GM06990 (cell line): ENCODE measurements around the gene DDX51.

ENCODE experiments used
- DNase-seq: peaks from one replicate; pipeline ENCODE4 v3.0.0-alpha.2; 2011; ENCODE audit not compliant: insufficient read length; ENCODE audit errors: extremely low read depth
- H3K27me3 ChIP-seq: replicated peaks from 2 replicates; pipeline ENCODE4 v1.6.0; 2011; ENCODE audit warnings: low read length; ENCODE audit not compliant: control insufficient read depth, insufficient read depth
- H3K36me3 ChIP-seq: 2 replicates; pipeline ENCODE4 v1.5.1; 2011; ENCODE audit warnings: low read length; ENCODE audit not compliant: control insufficient read depth, insufficient read depth
- H3K4me3 ChIP-seq: replicated peaks from 2 replicates; pipeline ENCODE4 v1.5.1; 2011; ENCODE audit warnings: low read depth, mild to moderate bottlenecking, control low read depth, low read length
- CTCF ChIP-seq: IDR thresholded peaks from 2 replicates; pipeline ENCODE4 v1.5.1; 2011; ENCODE audit warnings: low read length, control low read depth, mild to moderate bottlenecking, inconsistent platforms; ENCODE audit not compliant: insufficient read depth, poor library complexity, severe bottlenecking

Gene DDX51

GRCh38 chr12:132164426-132164825 is 20.3 kb upstream of the DDX51 start:
- no peak overlapping the region for H3K4me3 ChIP-seq
- no peak for DNase-seq
- H3K27me3 ChIP-seq, result no peaks in the 10 kb centered on the region
- TF ChIP-seq CTCF, result no peak
- H3K36me3 ChIP-seq, result no peaks in the 10 kb centered on the region

GRCh38 chr12:132163911-132164288 is 19.8 kb upstream of the DDX51 start:
- no peak for TF ChIP-seq CTCF
- no peak overlapping the region for H3K4me3 ChIP-seq
- H3K36me3 ChIP-seq, result no peaks in the 10 kb centered on the region
- no peaks in the 10 kb centered on the region for H3K27me3 ChIP-seq
- no peak for DNase-seq

- Histone ChIP-seq H3K27me3 (no peaks in the 10 kb centered on the region), H3K4me3 (no peak overlapping the region), H3K36me3 (no peaks in the 10 kb centered on the region)
- DNase-seq, result no peak
- no peak for TF ChIP-seq CTCF
Measured at GRCh38 chr12:132163041-132163910, 19.2 kb upstream of the DDX51 start.

- peaks cover 3% of the 10 kb centered on the region for H3K36me3 ChIP-seq
- H3K27me3 ChIP-seq, result no peaks in the 10 kb centered on the region
- H3K4me3 ChIP-seq, result no peak overlapping the region
- DNase-seq, result peak; percentile 8
- TF ChIP-seq CTCF, result no peak
Measured at GRCh38 chr12:132162508-132163031, 18.5 kb upstream of the DDX51 start.

- peaks cover 8% of the 10 kb centered on the region for H3K36me3 ChIP-seq
- no peak overlapping the region for H3K4me3 ChIP-seq
- no peak for TF ChIP-seq CTCF
- DNase-seq, result peak; percentile 0
- H3K27me3 ChIP-seq, result no peaks in the 10 kb centered on the region
Measured at GRCh38 chr12:132161796-132162507, 17.8 kb upstream of the DDX51 start.
